ENCODE results near the gene NOTCH2. TPM values are rescaled to one million over a fixed set of nuclear protein-coding genes. Genes with fewer than 3 reads are reported as not detected.

Gene NOTCH2
- total RNA-seq, 2 experiments from 2014 or later: 71.5 to 77.5 TPM

GRCh38 chr1:119893238-119893791 lies 176.1 kb downstream of the NOTCH2 start:
- H3K27ac Mint-ChIP-seq: peak overlapping the region; percentile 78
- H3K4me1 Mint-ChIP-seq (ENCODE audit: low read depth): peaks cover 40% of the 10 kb centered on the region
- H3K4me3 Mint-ChIP-seq: peak overlapping the region; percentile 56
- CTCF ChIA-PET: interaction anchor here (0.9 to 1.0 kb wide), 2 partner anchors 48 to 49 kb away, joined by 3 read pairs; no protein-coding TSS in a partner anchor
- H3K27me3 Mint-ChIP-seq (ENCODE audit: low read depth): peaks cover 21% of the 10 kb centered on the region
- POLR2A ChIA-PET: no interaction called here
- DNase-seq (peak; percentile 68), ATAC-seq (peak; percentile 83)
- H3K36me3 Mint-ChIP-seq (ENCODE audit: low read depth): peaks cover 19% of the 10 kb centered on the region
- peaks cover 12% of the 10 kb centered on the region for H3K9me3 Mint-ChIP-seq (ENCODE audit: insufficient read depth)

- Mint-ChIP-seq H3K4me3 (no peak overlapping the region), H3K9me3 (ENCODE audit: insufficient read depth) (peaks cover 14% of the 10 kb centered on the region), H3K27me3 (ENCODE audit: low read depth) (peaks cover 20% of the 10 kb centered on the region), H3K36me3 (ENCODE audit: low read depth) (peaks cover 23% of the 10 kb centered on the region), H3K4me1 (ENCODE audit: low read depth) (peaks cover 40% of the 10 kb centered on the region), H3K27ac (no peak overlapping the region)
- POLR2A ChIA-PET: no interaction called here
- DNase-seq (no peak), ATAC-seq (no peak)
- CTCF ChIA-PET: no interaction called here
These were observed 178.1 kb downstream of the NOTCH2 start for GRCh38 chr1:119891386-119891785.

GRCh38 chr1:119888476-119888875 lies 181.0 kb downstream of the NOTCH2 start:
- Mint-ChIP-seq H3K27ac (no peak overlapping the region), H3K4me1 (ENCODE audit: low read depth) (peaks cover 25% of the 10 kb centered on the region), H3K9me3 (ENCODE audit: insufficient read depth) (peaks cover 14% of the 10 kb centered on the region), H3K36me3 (ENCODE audit: low read depth) (peaks cover 21% of the 10 kb centered on the region), H3K27me3 (ENCODE audit: low read depth) (peaks cover 20% of the 10 kb centered on the region), H3K4me3 (no peak overlapping the region)
- CTCF ChIA-PET: interaction anchor here (0.8 kb wide), 1 partner anchor 60 kb away, joined by 3 read pairs; no protein-coding TSS in a partner anchor
- ATAC-seq (no peak), DNase-seq (no peak)
- POLR2A ChIA-PET: no interaction called here

GRCh38 chr1:119887427-119887826 lies 182.0 kb downstream of the NOTCH2 start:
- Mint-ChIP-seq H3K36me3 (ENCODE audit: low read depth) (peaks cover 21% of the 10 kb centered on the region), H3K4me3 (no peak overlapping the region), H3K27me3 (ENCODE audit: low read depth) (peaks cover 20% of the 10 kb centered on the region), H3K4me1 (ENCODE audit: low read depth) (peaks cover 15% of the 10 kb centered on the region), H3K27ac (no peak overlapping the region), H3K9me3 (ENCODE audit: insufficient read depth) (peaks cover 14% of the 10 kb centered on the region)
- ChIA-PET CTCF (interaction anchor here (0.8 to 2.5 kb wide), 7 partner anchors 10 to 80 kb away, joined by 3 to 22 read pairs (median 4); partner anchors contain the start of gene ADAM30), POLR2A (no interaction called here)
- no peak for ATAC-seq
- DNase-seq: no peak

- peaks cover 20% of the 10 kb centered on the region for H3K27me3 Mint-ChIP-seq (ENCODE audit: low read depth)
- ATAC-seq (peak; percentile 79), DNase-seq (peak; percentile 73)
- no peak overlapping the region for H3K27ac Mint-ChIP-seq
- CTCF ChIA-PET: interaction anchor here (0.6 to 2.5 kb wide), 19 partner anchors 10 to 290 kb away, joined by 3 to 22 read pairs (median 4); partner anchors contain the start of genes ADAM30, REG4 and SEC22B
- POLR2A ChIA-PET: no interaction called here
- no peak overlapping the region for H3K4me3 Mint-ChIP-seq
- H3K9me3 Mint-ChIP-seq (ENCODE audit: insufficient read depth): peaks cover 14% of the 10 kb centered on the region
- peaks cover 15% of the 10 kb centered on the region for H3K36me3 Mint-ChIP-seq (ENCODE audit: low read depth)
- peaks cover 4% of the 10 kb centered on the region for H3K4me1 Mint-ChIP-seq (ENCODE audit: low read depth)
These were observed 183.3 kb downstream of the NOTCH2 start for GRCh38 chr1:119885903-119886783.

GRCh38 chr1:119884711-119885110 lies 184.8 kb downstream of the NOTCH2 start:
- Mint-ChIP-seq H3K4me3 (no peak overlapping the region), H3K36me3 (ENCODE audit: low read depth) (peaks cover 14% of the 10 kb centered on the region), H3K27ac (no peak overlapping the region), H3K9me3 (ENCODE audit: insufficient read depth) (peaks cover 14% of the 10 kb centered on the region), H3K4me1 (ENCODE audit: low read depth) (peaks cover 2% of the 10 kb centered on the region), H3K27me3 (ENCODE audit: low read depth) (peaks cover 26% of the 10 kb centered on the region)
- POLR2A ChIA-PET: no interaction called here
- CTCF ChIA-PET: no interaction called here
- ATAC-seq: no peak
- no peak for DNase-seq

- H3K9me3 Mint-ChIP-seq (ENCODE audit: insufficient read depth): peaks cover 7% of the 10 kb centered on the region
- H3K27me3 Mint-ChIP-seq (ENCODE audit: low read depth): peaks cover 27% of the 10 kb centered on the region
- H3K36me3 Mint-ChIP-seq (ENCODE audit: low read depth): peaks cover 11% of the 10 kb centered on the region
- peaks cover 2% of the 10 kb centered on the region for H3K4me1 Mint-ChIP-seq (ENCODE audit: low read depth)
- H3K4me3 Mint-ChIP-seq: no peak overlapping the region
- DNase-seq (no peak), ATAC-seq (no peak)
- ChIA-PET CTCF (interaction anchor here (0.6 to 1.9 kb wide), 6 partner anchors 10 to 84 kb away, joined by 3 to 8 read pairs (median 4); no protein-coding TSS in a partner anchor), POLR2A (no interaction called here)
- H3K27ac Mint-ChIP-seq: no peak overlapping the region
These were observed 185.6 kb downstream of the NOTCH2 start for GRCh38 chr1:119883826-119884225.

- ChIA-PET POLR2A (no interaction called here), CTCF (interaction anchor here (1.3 to 1.9 kb wide), 2 partner anchors 86 to 295 kb away, joined by 3 to 7 read pairs; no protein-coding TSS in a partner anchor)
- Mint-ChIP-seq H3K27me3 (ENCODE audit: low read depth) (peaks cover 28% of the 10 kb centered on the region), H3K27ac (no peak overlapping the region), H3K4me3 (no peak overlapping the region), H3K4me1 (ENCODE audit: low read depth) (peaks cover 2% of the 10 kb centered on the region), H3K36me3 (ENCODE audit: low read depth) (peaks cover under 1% of the 10 kb centered on the region), H3K9me3 (ENCODE audit: insufficient read depth) (no peaks in the 10 kb centered on the region)
- DNase-seq: no peak
- ATAC-seq: no peak
These were observed 187.1 kb downstream of the NOTCH2 start for GRCh38 chr1:119882132-119883049.

- DNase-seq (no peak), ATAC-seq (no peak)
- no peak overlapping the region for H3K27ac Mint-ChIP-seq
- no peaks in the 10 kb centered on the region for H3K9me3 Mint-ChIP-seq (ENCODE audit: insufficient read depth)
- peaks cover 19% of the 10 kb centered on the region for H3K27me3 Mint-ChIP-seq (ENCODE audit: low read depth)
- H3K4me1 Mint-ChIP-seq (ENCODE audit: low read depth): no peaks in the 10 kb centered on the region
- no peaks in the 10 kb centered on the region for H3K36me3 Mint-ChIP-seq (ENCODE audit: low read depth)
- ChIA-PET POLR2A (no interaction called here), CTCF (interaction anchor here (1.3 to 2.4 kb wide), 2 partner anchors 10 to 71 kb away, joined by 4 to 9 read pairs; no protein-coding TSS in a partner anchor)
- no peak overlapping the region for H3K4me3 Mint-ChIP-seq
These were observed 189.7 kb downstream of the NOTCH2 start for GRCh38 chr1:119879510-119880434.

- H3K36me3 Mint-ChIP-seq (ENCODE audit: low read depth): no peaks in the 10 kb centered on the region
- no peak overlapping the region for H3K4me3 Mint-ChIP-seq
- no peak for DNase-seq
- no peak overlapping the region for H3K27ac Mint-ChIP-seq
- H3K27me3 Mint-ChIP-seq (ENCODE audit: low read depth): peaks cover 31% of the 10 kb centered on the region
- H3K4me1 Mint-ChIP-seq (ENCODE audit: low read depth): peaks cover 6% of the 10 kb centered on the region
- H3K9me3 Mint-ChIP-seq (ENCODE audit: insufficient read depth): no peaks in the 10 kb centered on the region
- CTCF ChIA-PET: interaction anchor here (1.3 to 2.4 kb wide), 3 partner anchors 8 to 71 kb away, joined by 3 to 9 read pairs (median 4); no protein-coding TSS in a partner anchor
- POLR2A ChIA-PET: no interaction called here
- no peak for ATAC-seq
These were observed 191.3 kb downstream of the NOTCH2 start for GRCh38 chr1:119878171-119878570.
